DND-41 (cell line): Measurements from ENCODE around the gene FKBP3.

ENCODE experiments used
- ATAC-seq: fragments of 200-7000 bp; cut with Tn5 transposase; 3 replicates; pipeline ENCODE4 v1.9.1; 2021; ENCODE audit warnings: low read depth; ENCODE audit not compliant: insufficient read depth
- DNase-seq: peaks from one replicate; pipeline ENCODE4 v3.0.0-alpha.2; 2020
- H2AFZ ChIP-seq: 2 replicates; pipeline ENCODE4 v1.6.0; 2012; ENCODE audit warnings: low read depth, low read length
- H3K27ac ChIP-seq: 2 replicates; pipeline ENCODE4 v1.5.1; 2012; ENCODE audit warnings: low read length, inconsistent platforms
- H3K27me3 ChIP-seq: fragments of 200-600 bp; sonication (generic); 2 replicates; pipeline ENCODE4 v1.6.0; 2012; ENCODE audit warnings: low read length, mild to moderate bottlenecking, inconsistent platforms; ENCODE audit not compliant: insufficient read depth, poor library complexity
- H3K36me3 ChIP-seq: 2 replicates; pipeline ENCODE4 v1.5.1; 2012; ENCODE audit warnings: low read length, inconsistent platforms; ENCODE audit not compliant: insufficient read depth
- H3K4me1 ChIP-seq: 2 replicates; pipeline ENCODE4 v1.5.1; 2012; ENCODE audit warnings: mild to moderate bottlenecking, low read length; ENCODE audit not compliant: insufficient read depth
- H3K4me2 ChIP-seq: 2 replicates; pipeline ENCODE4 v1.6.0; 2012; ENCODE audit warnings: mild to moderate bottlenecking, moderate library complexity, low read length, inconsistent platforms; ENCODE audit not compliant: insufficient read depth
- H3K4me3 ChIP-seq, 2 experiments: fragments of 200-600 bp in 1 of 2; shearing (Covaris generic) in 1 of 2; 2 replicates each; pipeline ENCODE4 v1.5.1; 2012 to 2016; ENCODE audit warnings: inconsistent platforms in 2 of 2, low read length in 2 of 2, mild to moderate bottlenecking in 2 of 2, low read depth in 1 of 2, moderate library complexity in 1 of 2
- H3K79me2 ChIP-seq: 2 replicates; pipeline ENCODE4 v1.6.0; 2012; ENCODE audit warnings: low read length, inconsistent platforms; ENCODE audit not compliant: insufficient read depth
- H3K9ac ChIP-seq: 2 replicates; pipeline ENCODE4 v1.6.0; 2012; ENCODE audit warnings: low read depth, mild to moderate bottlenecking, inconsistent platforms, low read length, moderate library complexity
- H3K9me3 ChIP-seq: 2 replicates; pipeline ENCODE4 v1.5.1; 2012; ENCODE audit warnings: low read length, moderate library complexity, mild to moderate bottlenecking, inconsistent platforms; ENCODE audit not compliant: insufficient read depth, severe bottlenecking
- H4K20me1 ChIP-seq: 2 replicates; pipeline ENCODE4 v1.6.0; 2012; ENCODE audit warnings: low read length; ENCODE audit not compliant: insufficient read depth
- EZH2 ChIP-seq: IDR thresholded peaks from 3 replicates; pipeline ENCODE4 v1.6.1; 2012; ENCODE audit warnings: borderline replicate concordance, low read depth, mild to moderate bottlenecking, moderate library complexity, low read length, inconsistent platforms; ENCODE audit not compliant: severe bottlenecking
- TF ChIP-seq, protein P1 (sequence below): IDR thresholded peaks from 2 replicates; pipeline ENCODE4 v1.5.1; 2012; ENCODE audit warnings: borderline replicate concordance, low read length, moderate library complexity, mild to moderate bottlenecking; ENCODE audit not compliant: poor library complexity, severe bottlenecking; ENCODE audit errors: extremely low read depth

FKBP3 gene

DNA sequence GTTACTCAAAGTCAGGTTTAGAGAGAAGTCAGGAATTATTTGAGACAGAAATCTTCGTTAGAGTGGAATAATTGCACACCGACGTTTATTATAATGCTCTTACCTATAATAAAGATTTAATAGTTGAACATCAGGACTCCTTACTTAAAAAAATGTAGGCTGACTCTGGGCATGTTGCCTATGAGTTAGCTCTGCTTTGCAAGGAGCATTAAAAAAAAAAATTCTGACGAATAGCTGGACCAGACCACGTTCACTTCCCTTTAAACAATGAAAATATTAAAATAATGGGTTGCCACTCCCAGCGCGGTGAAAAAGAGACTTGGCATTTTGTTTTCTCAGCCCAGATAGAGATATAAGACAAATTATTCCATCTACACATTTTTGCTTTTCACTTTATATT lies 875 bp upstream of the FKBP3 start:
- Histone ChIP-seq H3K4me3 (peak overlapping the region; percentile 98 to 99), H2AFZ (peak overlapping the region; percentile 89), H3K27ac (peak overlapping the region; percentile 85), H3K9me3 (no peaks in the 10 kb centered on the region), H3K27me3 (no peaks in the 10 kb centered on the region), H3K4me2 (peak overlapping the region; percentile 87), H3K36me3 (peaks cover 11% of the 10 kb centered on the region; the same call in 1 of the 2 replicates), H4K20me1 (peaks cover 7% of the 10 kb centered on the region), H3K79me2 (peaks cover 85% of the 10 kb centered on the region), H3K4me1 (peaks cover 67% of the 10 kb centered on the region), H3K9ac (peak overlapping the region; percentile 95)
- DNase-seq (no peak), ATAC-seq (no peak)
- TF ChIP-seq, protein P1, sequence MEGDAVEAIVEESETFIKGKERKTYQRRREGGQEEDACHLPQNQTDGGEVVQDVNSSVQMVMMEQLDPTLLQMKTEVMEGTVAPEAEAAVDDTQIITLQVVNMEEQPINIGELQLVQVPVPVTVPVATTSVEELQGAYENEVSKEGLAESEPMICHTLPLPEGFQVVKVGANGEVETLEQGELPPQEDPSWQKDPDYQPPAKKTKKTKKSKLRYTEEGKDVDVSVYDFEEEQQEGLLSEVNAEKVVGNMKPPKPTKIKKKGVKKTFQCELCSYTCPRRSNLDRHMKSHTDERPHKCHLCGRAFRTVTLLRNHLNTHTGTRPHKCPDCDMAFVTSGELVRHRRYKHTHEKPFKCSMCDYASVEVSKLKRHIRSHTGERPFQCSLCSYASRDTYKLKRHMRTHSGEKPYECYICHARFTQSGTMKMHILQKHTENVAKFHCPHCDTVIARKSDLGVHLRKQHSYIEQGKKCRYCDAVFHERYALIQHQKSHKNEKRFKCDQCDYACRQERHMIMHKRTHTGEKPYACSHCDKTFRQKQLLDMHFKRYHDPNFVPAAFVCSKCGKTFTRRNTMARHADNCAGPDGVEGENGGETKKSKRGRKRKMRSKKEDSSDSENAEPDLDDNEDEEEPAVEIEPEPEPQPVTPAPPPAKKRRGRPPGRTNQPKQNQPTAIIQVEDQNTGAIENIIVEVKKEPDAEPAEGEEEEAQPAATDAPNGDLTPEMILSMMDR = no peak
- no peak for TF ChIP-seq EZH2

DNA sequence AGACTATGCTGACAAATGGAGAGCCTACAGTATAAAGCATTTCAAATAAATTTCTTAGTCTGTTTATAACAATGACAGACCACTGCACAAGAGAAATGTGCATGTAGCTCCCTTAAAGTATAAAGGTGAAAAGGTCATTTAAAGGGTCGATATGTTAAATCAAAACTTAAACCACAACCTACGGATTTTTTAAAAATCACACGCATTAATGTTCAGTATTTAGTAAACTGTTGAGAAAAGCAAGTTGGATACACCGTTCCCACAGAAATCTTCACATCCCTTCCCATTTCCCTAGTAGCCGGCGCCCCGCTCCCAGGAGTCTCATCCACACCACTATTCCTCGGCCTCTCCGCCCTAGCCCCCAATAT lies 614 bp downstream of the FKBP3 start:
- Histone ChIP-seq H3K4me2 (peak overlapping the region; percentile 87), H3K27me3 (no peaks in the 10 kb centered on the region), H3K9me3 (no peaks in the 10 kb centered on the region), H4K20me1 (peaks cover 7% of the 10 kb centered on the region), H3K4me3 (peak overlapping the region; percentile 98 to 99), H3K36me3 (peaks cover 18% of the 10 kb centered on the region; the same call in 1 of the 2 replicates), H3K4me1 (peaks cover 53% of the 10 kb centered on the region), H3K79me2 (peaks cover 81% of the 10 kb centered on the region), H3K9ac (peak overlapping the region; percentile 95), H2AFZ (peak overlapping the region; percentile 97), H3K27ac (peak overlapping the region; percentile 94)
- TF ChIP-seq, protein P1 = no peak
- no peak for TF ChIP-seq EZH2
- DNase-seq (no peak), ATAC-seq (peak; percentile 0; the same call in 1 of the 3 replicates)

DNA sequence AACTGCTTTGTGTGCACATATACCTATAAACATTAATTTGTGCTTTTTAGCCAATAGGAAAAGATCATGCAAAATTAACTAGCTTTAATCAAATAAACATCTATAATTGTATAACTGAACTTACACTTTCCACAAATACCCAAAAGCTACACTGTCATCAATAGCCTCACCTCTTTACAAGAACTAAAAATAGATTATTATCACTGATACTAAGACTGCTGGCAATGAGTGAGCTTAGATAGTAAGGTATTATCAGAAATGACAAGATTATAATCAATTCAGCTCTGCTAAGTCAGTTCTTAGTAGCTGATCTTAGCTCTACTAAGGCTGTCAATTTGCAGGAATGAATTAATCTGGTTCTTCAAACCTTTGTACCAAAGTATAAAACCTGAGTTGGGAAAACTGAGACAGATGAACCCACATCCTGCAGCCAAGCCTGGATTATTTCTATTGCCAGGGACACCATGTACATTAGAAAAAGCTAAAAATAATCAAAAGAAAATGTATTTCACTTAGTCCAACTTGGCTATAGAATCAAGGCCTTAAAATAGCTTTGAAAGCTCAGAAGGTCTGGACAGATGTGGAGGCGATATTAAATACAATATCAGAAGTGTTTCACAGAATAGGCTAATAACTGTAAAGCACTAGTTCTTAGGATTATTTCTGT lies 5.2 kb downstream of the FKBP3 start:
- no peaks in the 10 kb centered on the region for H3K9me3 ChIP-seq
- no peak overlapping the region for H3K27ac ChIP-seq
- H3K4me2 ChIP-seq = no peak overlapping the region
- no peaks in the 10 kb centered on the region for H3K27me3 ChIP-seq
- DNase-seq (no peak), ATAC-seq (no peak)
- no peak overlapping the region for H2AFZ ChIP-seq
- no peak for TF ChIP-seq EZH2
- TF ChIP-seq, protein P1 = no peak
- H3K36me3 ChIP-seq = peaks cover 45% of the 10 kb centered on the region
- H3K4me3 ChIP-seq = no peak overlapping the region
- peaks cover 66% of the 10 kb centered on the region for H3K79me2 ChIP-seq
- peaks cover 32% of the 10 kb centered on the region for H3K4me1 ChIP-seq
- no peaks in the 10 kb centered on the region; the same call in 1 of the 2 replicates for H4K20me1 ChIP-seq
- no peak overlapping the region for H3K9ac ChIP-seq
